ENCODE results near the gene TMEM217.
"Not testable (repeated sequence)": the region's sequence is repeated elsewhere in the genome, so short reads cannot be mapped to it uniquely, and the experiment has no call there.

Gene TMEM217

GRCh38 chr6:37298958-37299357 is 41.0 kb upstream of the TMEM217 start:
- Histone ChIP-seq H3K27ac (ENCODE audit: insufficient read depth, low read depth, low read length, poor library complexity, severe bottlenecking) (no peak overlapping the region), H3K9me3 (ENCODE audit: control insufficient read depth, low read length) (no peaks in the 10 kb centered on the region), H3K4me3 (ENCODE audit: insufficient read depth, low read depth, low read length) (no peak overlapping the region), H3K36me3 (ENCODE audit: control insufficient read depth, insufficient read depth, low read length) (peaks cover 3% of the 10 kb centered on the region), H3K27me3 (ENCODE audit: control insufficient read depth, insufficient read depth, low read length, poor library complexity, severe bottlenecking) (no peaks in the 10 kb centered on the region), H3K4me1 (ENCODE audit: control insufficient read depth, insufficient read depth, low read length) (no peaks in the 10 kb centered on the region)

- H3K9me3 ChIP-seq (ENCODE audit: control insufficient read depth, low read length); H3K4me3 ChIP-seq (ENCODE audit: insufficient read depth, low read depth, low read length); H3K36me3 ChIP-seq (ENCODE audit: control insufficient read depth, insufficient read depth, low read length); H3K4me1 ChIP-seq (ENCODE audit: control insufficient read depth, insufficient read depth, low read length); H3K27ac ChIP-seq (ENCODE audit: insufficient read depth, low read depth, low read length, poor library complexity, severe bottlenecking); H3K27me3 ChIP-seq (ENCODE audit: control insufficient read depth, insufficient read depth, low read length, poor library complexity, severe bottlenecking): not testable (repeated sequence)
Observed at GRCh38 chr6:37297637-37298036, 39.7 kb upstream of the TMEM217 start.

GRCh38 chr6:37293426-37293825 is 35.5 kb upstream of the TMEM217 start:
- H3K27me3 ChIP-seq (ENCODE audit: control insufficient read depth, insufficient read depth, low read length, poor library complexity, severe bottlenecking) = no peaks in the 10 kb centered on the region
- H3K36me3 ChIP-seq (ENCODE audit: control insufficient read depth, insufficient read depth, low read length) = peaks cover 9% of the 10 kb centered on the region
- H3K27ac ChIP-seq (ENCODE audit: insufficient read depth, low read depth, low read length, poor library complexity, severe bottlenecking) = no peak overlapping the region
- no peaks in the 10 kb centered on the region for H3K4me1 ChIP-seq (ENCODE audit: control insufficient read depth, insufficient read depth, low read length)
- H3K9me3 ChIP-seq (ENCODE audit: control insufficient read depth, low read length) = no peaks in the 10 kb centered on the region
- no peak overlapping the region for H3K4me3 ChIP-seq (ENCODE audit: insufficient read depth, low read depth, low read length)

- Histone ChIP-seq H3K27me3 (ENCODE audit: control insufficient read depth, insufficient read depth, low read length, poor library complexity, severe bottlenecking) (no peaks in the 10 kb centered on the region), H3K4me3 (ENCODE audit: insufficient read depth, low read depth, low read length) (no peak overlapping the region), H3K36me3 (ENCODE audit: control insufficient read depth, insufficient read depth, low read length) (peaks cover 15% of the 10 kb centered on the region), H3K27ac (ENCODE audit: insufficient read depth, low read depth, low read length, poor library complexity, severe bottlenecking) (no peak overlapping the region), H3K9me3 (ENCODE audit: control insufficient read depth, low read length) (no peaks in the 10 kb centered on the region), H3K4me1 (ENCODE audit: control insufficient read depth, insufficient read depth, low read length) (no peaks in the 10 kb centered on the region)
- WGBS, 2 experiments = 91 to 93% methylated on average over 3 of the region's 3 CpGs
Observed at GRCh38 chr6:37289931-37290330, 32.0 kb upstream of the TMEM217 start.

GRCh38 chr6:37288247-37288646 is 30.3 kb upstream of the TMEM217 start:
- peaks cover 19% of the 10 kb centered on the region for H3K36me3 ChIP-seq (ENCODE audit: control insufficient read depth, insufficient read depth, low read length)
- no peaks in the 10 kb centered on the region for H3K4me1 ChIP-seq (ENCODE audit: control insufficient read depth, insufficient read depth, low read length)
- WGBS, 2 experiments = 88 to 90% methylated on average over 2 of the region's 2 CpGs
- no peak overlapping the region for H3K27ac ChIP-seq (ENCODE audit: insufficient read depth, low read depth, low read length, poor library complexity, severe bottlenecking)
- H3K4me3 ChIP-seq (ENCODE audit: insufficient read depth, low read depth, low read length) = no peak overlapping the region
- no peaks in the 10 kb centered on the region for H3K9me3 ChIP-seq (ENCODE audit: control insufficient read depth, low read length)
- H3K27me3 ChIP-seq (ENCODE audit: control insufficient read depth, insufficient read depth, low read length, poor library complexity, severe bottlenecking) = no peaks in the 10 kb centered on the region

GRCh38 chr6:37287519-37288157 is 29.7 kb upstream of the TMEM217 start:
- H3K4me3 ChIP-seq (ENCODE audit: insufficient read depth, low read depth, low read length) = no peak overlapping the region
- 90 to 100% methylated on average over 2 of the region's 2 CpGs for WGBS, 2 experiments
- peaks cover 19% of the 10 kb centered on the region for H3K36me3 ChIP-seq (ENCODE audit: control insufficient read depth, insufficient read depth, low read length)
- H3K27ac ChIP-seq (ENCODE audit: insufficient read depth, low read depth, low read length, poor library complexity, severe bottlenecking) = no peak overlapping the region
- no peaks in the 10 kb centered on the region for H3K4me1 ChIP-seq (ENCODE audit: control insufficient read depth, insufficient read depth, low read length)
- no peaks in the 10 kb centered on the region for H3K27me3 ChIP-seq (ENCODE audit: control insufficient read depth, insufficient read depth, low read length, poor library complexity, severe bottlenecking)
- no peaks in the 10 kb centered on the region for H3K9me3 ChIP-seq (ENCODE audit: control insufficient read depth, low read length)

GRCh38 chr6:37285861-37286311 is 27.9 kb upstream of the TMEM217 start:
- WGBS, 2 experiments = 95 to 98% methylated on average over 4 of the region's 4 CpGs
- H3K9me3 ChIP-seq (ENCODE audit: control insufficient read depth, low read length) = no peaks in the 10 kb centered on the region
- no peak overlapping the region for H3K27ac ChIP-seq (ENCODE audit: insufficient read depth, low read depth, low read length, poor library complexity, severe bottlenecking)
- no peaks in the 10 kb centered on the region for H3K27me3 ChIP-seq (ENCODE audit: control insufficient read depth, insufficient read depth, low read length, poor library complexity, severe bottlenecking)
- peaks cover 23% of the 10 kb centered on the region for H3K36me3 ChIP-seq (ENCODE audit: control insufficient read depth, insufficient read depth, low read length)
- H3K4me1 ChIP-seq (ENCODE audit: control insufficient read depth, insufficient read depth, low read length) = no peaks in the 10 kb centered on the region
- no peak overlapping the region for H3K4me3 ChIP-seq (ENCODE audit: insufficient read depth, low read depth, low read length)

GRCh38 chr6:37284781-37285180 is 26.8 kb upstream of the TMEM217 start:
- H3K4me3 ChIP-seq (ENCODE audit: insufficient read depth, low read depth, low read length) = no peak overlapping the region
- H3K4me1 ChIP-seq (ENCODE audit: control insufficient read depth, insufficient read depth, low read length) = no peaks in the 10 kb centered on the region
- peaks cover 23% of the 10 kb centered on the region for H3K36me3 ChIP-seq (ENCODE audit: control insufficient read depth, insufficient read depth, low read length)
- WGBS, 2 experiments = 97 to 98% methylated on average over 4 of the region's 4 CpGs
- no peak overlapping the region for H3K27ac ChIP-seq (ENCODE audit: insufficient read depth, low read depth, low read length, poor library complexity, severe bottlenecking)
- no peaks in the 10 kb centered on the region for H3K9me3 ChIP-seq (ENCODE audit: control insufficient read depth, low read length)
- H3K27me3 ChIP-seq (ENCODE audit: control insufficient read depth, insufficient read depth, low read length, poor library complexity, severe bottlenecking) = no peaks in the 10 kb centered on the region

- Histone ChIP-seq H3K9me3 (ENCODE audit: control insufficient read depth, low read length) (no peaks in the 10 kb centered on the region), H3K27ac (ENCODE audit: insufficient read depth, low read depth, low read length, poor library complexity, severe bottlenecking) (no peak overlapping the region), H3K4me3 (ENCODE audit: insufficient read depth, low read depth, low read length) (no peak overlapping the region), H3K27me3 (ENCODE audit: control insufficient read depth, insufficient read depth, low read length, poor library complexity, severe bottlenecking) (no peaks in the 10 kb centered on the region), H3K36me3 (ENCODE audit: control insufficient read depth, insufficient read depth, low read length) (peaks cover 28% of the 10 kb centered on the region), H3K4me1 (ENCODE audit: control insufficient read depth, insufficient read depth, low read length) (no peaks in the 10 kb centered on the region)
- 93 to 96% methylated on average over 3 of the region's 3 CpGs for WGBS, 2 experiments
Observed at GRCh38 chr6:37283671-37284151, 25.8 kb upstream of the TMEM217 start.

- WGBS, 2 experiments = 47 to 64% methylated on average over 2 to 3 of the region's 3 CpGs
- no peaks in the 10 kb centered on the region for H3K27me3 ChIP-seq (ENCODE audit: control insufficient read depth, insufficient read depth, low read length, poor library complexity, severe bottlenecking)
- H3K4me1 ChIP-seq (ENCODE audit: control insufficient read depth, insufficient read depth, low read length) = no peaks in the 10 kb centered on the region
- no peak overlapping the region for H3K4me3 ChIP-seq (ENCODE audit: insufficient read depth, low read depth, low read length)
- no peak overlapping the region for H3K27ac ChIP-seq (ENCODE audit: insufficient read depth, low read depth, low read length, poor library complexity, severe bottlenecking)
- peaks cover 28% of the 10 kb centered on the region for H3K36me3 ChIP-seq (ENCODE audit: control insufficient read depth, insufficient read depth, low read length)
- no peaks in the 10 kb centered on the region for H3K9me3 ChIP-seq (ENCODE audit: control insufficient read depth, low read length)
Observed at GRCh38 chr6:37283268-37283667, 25.3 kb upstream of the TMEM217 start.

GRCh38 chr6:37282371-37282770 is 24.4 kb upstream of the TMEM217 start:
- Histone ChIP-seq H3K4me3 (ENCODE audit: insufficient read depth, low read depth, low read length) (no peak overlapping the region), H3K27ac (ENCODE audit: insufficient read depth, low read depth, low read length, poor library complexity, severe bottlenecking) (no peak overlapping the region), H3K9me3 (ENCODE audit: control insufficient read depth, low read length) (no peaks in the 10 kb centered on the region), H3K4me1 (ENCODE audit: control insufficient read depth, insufficient read depth, low read length) (no peaks in the 10 kb centered on the region), H3K36me3 (ENCODE audit: control insufficient read depth, insufficient read depth, low read length) (peaks cover 28% of the 10 kb centered on the region), H3K27me3 (ENCODE audit: control insufficient read depth, insufficient read depth, low read length, poor library complexity, severe bottlenecking) (no peaks in the 10 kb centered on the region)
- WGBS, 2 experiments = 95 to 97% methylated on average over 2 of the region's 2 CpGs
